ENCODE data around the gene IFNA17. TPM values are rescaled to one million over a fixed set of nuclear protein-coding genes. Genes with fewer than 3 reads are reported as not detected.
"Not testable (repeated sequence)": the region's sequence is repeated elsewhere in the genome, so short reads cannot be mapped to it uniquely, and the experiment has no call there.

Gene IFNA17
- total RNA-seq, 1 experiment from 2014 or later: not detected

DNA sequence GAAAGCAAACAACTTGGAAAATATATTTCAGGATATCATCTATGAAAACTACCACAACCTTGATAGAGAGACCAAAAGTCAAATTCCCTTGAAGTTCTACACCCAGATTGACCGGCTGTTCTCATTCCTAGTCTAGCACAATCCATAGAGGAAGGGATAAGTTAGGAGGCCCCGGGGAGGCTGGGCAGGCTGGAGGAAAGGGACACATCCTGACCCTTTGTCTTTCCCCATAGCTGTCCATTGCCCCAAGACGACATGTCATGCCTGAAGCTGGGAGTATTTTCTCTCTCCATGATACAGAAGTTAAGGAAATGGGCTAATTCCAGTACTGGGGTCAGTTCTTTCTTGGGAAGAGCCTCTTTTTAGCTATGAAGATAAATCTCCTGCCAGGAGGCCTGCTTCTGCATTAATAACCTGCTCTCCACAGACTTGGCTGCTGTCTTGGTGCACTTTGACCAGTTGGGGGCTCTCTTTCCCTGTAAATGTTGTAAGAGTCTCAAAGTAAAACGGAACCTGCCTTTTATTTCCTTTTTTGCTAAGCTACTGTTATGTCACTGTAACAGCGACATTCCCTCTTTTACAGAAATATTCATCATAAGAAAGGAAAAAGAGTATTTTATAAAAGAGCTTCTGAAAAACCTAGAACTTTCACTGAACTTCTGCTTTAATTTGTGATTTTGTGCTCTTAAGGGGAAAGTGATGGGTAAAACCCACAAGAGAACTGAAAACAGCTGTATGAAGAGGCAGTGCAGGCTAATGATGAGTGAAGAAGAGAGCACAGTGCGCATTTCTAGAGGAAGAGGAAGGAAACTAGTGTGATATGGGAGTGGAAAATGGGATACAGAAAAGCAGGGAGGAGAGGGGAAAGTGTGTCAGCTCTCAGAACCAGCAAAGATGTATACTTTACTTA lies 32.9 kb downstream of the IFNA17 start:
- H3K79me1 ChIP-seq (ENCODE audit: insufficient read depth, low read depth, low read length, poor library complexity, severe bottlenecking); H3T11ph ChIP-seq (ENCODE audit: low read length); H3K23ac ChIP-seq (ENCODE audit: insufficient read length, low read depth, low read length); H3K4me2 ChIP-seq (ENCODE audit: insufficient read depth, insufficient read length, low read length); H3K4ac ChIP-seq (ENCODE audit: low read depth, low read length); H3K9ac ChIP-seq (ENCODE audit: extremely low read depth, insufficient read length, low read length); H3K27me3 ChIP-seq (ENCODE audit: insufficient read depth, low read length); H3K4me1 Mint-ChIP-seq; H3K4me1 ChIP-seq (ENCODE audit: insufficient read depth, low read length); H3K79me2 ChIP-seq (ENCODE audit: insufficient read depth, low read length); H3K9me3 ChIP-seq (ENCODE audit: control insufficient read depth, low read depth, low read length); H3K56ac ChIP-seq (ENCODE audit: insufficient read length, low read depth, low read length); H4K8ac ChIP-seq (replicated peaks; ENCODE audit: insufficient read length, low read depth, low read length); H4K5ac ChIP-seq (ENCODE audit: insufficient read length, low read depth, low read length); H4K91ac ChIP-seq (ENCODE audit: insufficient read length, low read depth, low read length); H3K23me2 ChIP-seq (ENCODE audit: insufficient read length, low read depth, low read length, poor library complexity, severe bottlenecking); H3K27ac Mint-ChIP-seq; H2BK5ac ChIP-seq (ENCODE audit: insufficient read length, low read length); H3K27ac ChIP-seq (ENCODE audit: insufficient read length, low read depth, low read length); DNase-seq; H3K14ac ChIP-seq (ENCODE audit: insufficient read depth, low read length); H2AK5ac ChIP-seq (ENCODE audit: insufficient read length, low read length); H3K9me3 Mint-ChIP-seq; H2AFZ ChIP-seq (ENCODE audit: low read length); H2BK15ac ChIP-seq (ENCODE audit: low read depth, low read length); H3K36me3 Mint-ChIP-seq (ENCODE audit: insufficient read depth in 1 of 3, low read depth in 3 of 3); H3K18ac ChIP-seq (ENCODE audit: insufficient read length, low read depth, low read length); H2BK120ac ChIP-seq (ENCODE audit: low read depth, low read length, poor library complexity, severe bottlenecking); H3K4me3 Mint-ChIP-seq; H4K20me1 ChIP-seq (ENCODE audit: control insufficient read depth, insufficient read depth, insufficient read length); H2BK20ac ChIP-seq (ENCODE audit: low read depth, low read length, poor library complexity, severe bottlenecking); H2BK12ac ChIP-seq (ENCODE audit: insufficient read length, low read depth, low read length): not testable (repeated sequence)
- TF ChIP-seq, protein P1, sequence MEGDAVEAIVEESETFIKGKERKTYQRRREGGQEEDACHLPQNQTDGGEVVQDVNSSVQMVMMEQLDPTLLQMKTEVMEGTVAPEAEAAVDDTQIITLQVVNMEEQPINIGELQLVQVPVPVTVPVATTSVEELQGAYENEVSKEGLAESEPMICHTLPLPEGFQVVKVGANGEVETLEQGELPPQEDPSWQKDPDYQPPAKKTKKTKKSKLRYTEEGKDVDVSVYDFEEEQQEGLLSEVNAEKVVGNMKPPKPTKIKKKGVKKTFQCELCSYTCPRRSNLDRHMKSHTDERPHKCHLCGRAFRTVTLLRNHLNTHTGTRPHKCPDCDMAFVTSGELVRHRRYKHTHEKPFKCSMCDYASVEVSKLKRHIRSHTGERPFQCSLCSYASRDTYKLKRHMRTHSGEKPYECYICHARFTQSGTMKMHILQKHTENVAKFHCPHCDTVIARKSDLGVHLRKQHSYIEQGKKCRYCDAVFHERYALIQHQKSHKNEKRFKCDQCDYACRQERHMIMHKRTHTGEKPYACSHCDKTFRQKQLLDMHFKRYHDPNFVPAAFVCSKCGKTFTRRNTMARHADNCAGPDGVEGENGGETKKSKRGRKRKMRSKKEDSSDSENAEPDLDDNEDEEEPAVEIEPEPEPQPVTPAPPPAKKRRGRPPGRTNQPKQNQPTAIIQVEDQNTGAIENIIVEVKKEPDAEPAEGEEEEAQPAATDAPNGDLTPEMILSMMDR (conservative IDR thresholded peaks at IDR 0.05): peak; percentile 75
- H3K27me3 Mint-ChIP-seq (ENCODE audit: low read depth): peaks cover 13% of the 10 kb centered on the region
- no CpG with 5 or more reads among the region's 6 CpGs for WGBS (ENCODE audit: extremely low coverage, insufficient read length, low lambda C conversion rate)

DNA sequence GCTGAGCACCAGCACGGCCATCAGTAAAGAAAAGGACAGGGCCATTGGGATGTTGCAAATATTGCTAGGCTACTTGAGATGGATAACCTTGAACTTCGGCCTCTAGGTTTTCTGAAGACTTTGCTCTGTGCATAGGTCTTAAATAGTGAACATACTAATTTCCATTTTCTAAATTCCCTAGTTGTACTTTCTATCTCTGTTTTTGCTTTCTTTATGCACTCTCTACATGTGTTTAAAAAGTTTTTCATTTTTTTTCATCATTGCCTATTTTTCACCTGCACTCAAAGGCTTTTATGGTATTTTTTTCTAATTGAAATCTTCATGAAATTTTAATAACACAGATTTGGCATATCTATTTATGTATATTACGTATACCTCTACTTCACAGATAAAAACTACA lies 40.5 kb downstream of the IFNA17 start, which contains the start of gene IFNA4:
Gene IFNA4 (minus strand): TSS at position 101 of the 400 bp plus-strand sequence. CDS start 56 bp downstream, at position 45.
- no CpG with 5 or more reads among the region's 3 CpGs for WGBS (ENCODE audit: extremely low coverage, insufficient read length, low lambda C conversion rate)
- not testable (repeated sequence) for H3K27ac Mint-ChIP-seq

More for the DNA sequence above, 40.5 kb downstream of the IFNA17 start, which contains the start of gene IFNA4:
- H3K36me3 Mint-ChIP-seq (ENCODE audit: insufficient read depth in 1 of 3, low read depth in 3 of 3); H3K79me1 ChIP-seq (ENCODE audit: insufficient read depth, low read depth, low read length, poor library complexity, severe bottlenecking); H3K27me3 Mint-ChIP-seq (ENCODE audit: low read depth); H3K4me2 ChIP-seq (ENCODE audit: insufficient read depth, insufficient read length, low read length); H3K56ac ChIP-seq (ENCODE audit: insufficient read length, low read depth, low read length); H3K79me2 ChIP-seq (ENCODE audit: insufficient read depth, low read length); H2AFZ ChIP-seq (ENCODE audit: low read length); H3K23ac ChIP-seq (ENCODE audit: insufficient read length, low read depth, low read length); H2BK12ac ChIP-seq (ENCODE audit: insufficient read length, low read depth, low read length); DNase-seq; H2BK15ac ChIP-seq (ENCODE audit: low read depth, low read length); H3K4me1 ChIP-seq (ENCODE audit: insufficient read depth, low read length); H3K4me1 Mint-ChIP-seq; H3K9me3 Mint-ChIP-seq; H2BK120ac ChIP-seq (ENCODE audit: low read depth, low read length, poor library complexity, severe bottlenecking); H3K27me3 ChIP-seq (ENCODE audit: insufficient read depth, low read length); H3T11ph ChIP-seq (ENCODE audit: low read length); H3K23me2 ChIP-seq (ENCODE audit: insufficient read length, low read depth, low read length, poor library complexity, severe bottlenecking); H4K91ac ChIP-seq (ENCODE audit: insufficient read length, low read depth, low read length); H3K18ac ChIP-seq (ENCODE audit: insufficient read length, low read depth, low read length); H4K8ac ChIP-seq (replicated peaks; ENCODE audit: insufficient read length, low read depth, low read length); H3K14ac ChIP-seq (ENCODE audit: insufficient read depth, low read length); H3K4me3 Mint-ChIP-seq; H4K5ac ChIP-seq (ENCODE audit: insufficient read length, low read depth, low read length); H3K4ac ChIP-seq (ENCODE audit: low read depth, low read length); H3K9ac ChIP-seq (ENCODE audit: extremely low read depth, insufficient read length, low read length); H2BK20ac ChIP-seq (ENCODE audit: low read depth, low read length, poor library complexity, severe bottlenecking); H3K27ac ChIP-seq (ENCODE audit: insufficient read length, low read depth, low read length); H3K9me3 ChIP-seq (ENCODE audit: control insufficient read depth, low read depth, low read length); H4K20me1 ChIP-seq (ENCODE audit: control insufficient read depth, insufficient read depth, insufficient read length); H2AK5ac ChIP-seq (ENCODE audit: insufficient read length, low read length); H2BK5ac ChIP-seq (ENCODE audit: insufficient read length, low read length): not testable (repeated sequence)
